IPS DF 4.7 (cell line): ENCODE data around the gene LCN15.

ENCODE experiments used
- DNase-seq: peaks from one replicate; pipeline ENCODE4 v3.0.0-alpha.2; 2013; ENCODE audit warnings: low spot score; ENCODE audit errors: extremely low read depth

The LCN15 gene

GRCh38 chr9:136741883-136742571 is 22.3 kb downstream of the LCN15 start:
- no peak for DNase-seq

GRCh38 chr9:136740971-136741882 is 23.1 kb downstream of the LCN15 start:
- DNase-seq, result no peak

- DNase-seq, result no peak
Measured at GRCh38 chr9:136740491-136740890, 23.8 kb downstream of the LCN15 start.

- no peak for DNase-seq
Measured at GRCh38 chr9:136740069-136740468, 24.2 kb downstream of the LCN15 start.

- no peak for DNase-seq
Measured at GRCh38 chr9:136739509-136739908, 24.8 kb downstream of the LCN15 start.

GRCh38 chr9:136738960-136739359 is 25.4 kb downstream of the LCN15 start:
- DNase-seq, result no peak

GRCh38 chr9:136735812-136736480 is 28.4 kb downstream of the LCN15 start:
- DNase-seq, result no peak

- DNase-seq, result no peak
Measured at GRCh38 chr9:136734837-136735496, 29.4 kb downstream of the LCN15 start.

- no peak for DNase-seq
Measured at GRCh38 chr9:136733611-136734010, 30.7 kb downstream of the LCN15 start.

- no peak for DNase-seq
Measured at GRCh38 chr9:136732444-136733178, 31.7 kb downstream of the LCN15 start.

GRCh38 chr9:136729926-136730325 is 34.4 kb downstream of the LCN15 start:
- DNase-seq, result no peak

- no peak for DNase-seq
Measured at GRCh38 chr9:136729144-136729543, 35.2 kb downstream of the LCN15 start.

GRCh38 chr9:136728548-136729123 is 35.7 kb downstream of the LCN15 start:
- DNase-seq, result no peak

- DNase-seq, result no peak
Measured at GRCh38 chr9:136728080-136728547, 36.2 kb downstream of the LCN15 start.

- DNase-seq, result no peak
Measured at GRCh38 chr9:136726631-136727191, 37.6 kb downstream of the LCN15 start.

GRCh38 chr9:136726118-136726517 is 38.2 kb downstream of the LCN15 start:
- DNase-seq, result no peak

- DNase-seq, result no peak
Measured at GRCh38 chr9:136725612-136726011, 38.7 kb downstream of the LCN15 start.

GRCh38 chr9:136724772-136725171 is 39.5 kb downstream of the LCN15 start:
- DNase-seq, result no peak

GRCh38 chr9:136723989-136724388 is 40.3 kb downstream of the LCN15 start:
- DNase-seq, result no peak

- no peak for DNase-seq
Measured at GRCh38 chr9:136723362-136723976, 40.8 kb downstream of the LCN15 start.
